HCT116 (cell line): ENCODE measurements around the gene AGRP.

Experiments used
- CTCF ChIP-seq, 3 experiments: fragments of 200-600 bp in 1 of 3; sonication (generic) in 1 of 3; IDR thresholded peaks in 2 of 3; conservative IDR thresholded peaks in 1 of 3; 2 replicates each; pipeline ENCODE4 v1.5.1; 2012 to 2017; ENCODE audit warnings: low read depth in 2 of 3, low read length in 2 of 3, antibody characterized with exemption in 1 of 3, borderline replicate concordance in 1 of 3, control low read depth in 1 of 3, mild to moderate bottlenecking in 1 of 3, mixed read lengths in 1 of 3, mixed run types in 1 of 3, moderate library complexity in 1 of 3; ENCODE audit not compliant: insufficient read depth in 1 of 3
- POLR2A ChIP-seq: IDR thresholded peaks from 2 replicates; pipeline ENCODE4 v1.7.0; 2011; ENCODE audit warnings: borderline replicate concordance; ENCODE audit not compliant: insufficient read depth, insufficient read length; ENCODE audit errors: extremely low read depth
- RAD21 ChIP-seq: IDR thresholded peaks from 2 replicates; pipeline ENCODE4 v1.6.1; 2012; ENCODE audit warnings: low read depth, mild to moderate bottlenecking

GRCh38 chr16:67518676-67519075 lies 35.3 kb upstream of the AGRP start:
- TF ChIP-seq CTCF (IDR thresholded peaks at IDR 0.05 in 2 of 3, conservative IDR thresholded peaks at IDR 0.05 in 1 of 3; ENCODE audit: borderline replicate concordance in 1 of 3, insufficient read depth in 1 of 3, low read depth in 2 of 3, low read length in 2 of 3) = no peak
- TF ChIP-seq POLR2A = no peak
- no peak for TF ChIP-seq RAD21
